Skeletal muscle tissue (tissue), 4 donors: ENCODE data around the gene ELF2. TPM values are rescaled to one million over a fixed set of nuclear protein-coding genes. Genes with fewer than 3 reads are reported as not detected.
"Not testable (repeated sequence)": the region's sequence is repeated elsewhere in the genome, so short reads cannot be mapped to it uniquely, and the experiment has no call there.

ENCODE experiments used
- H3K27ac ChIP-seq: one replicate; pipeline ENCODE4 v1.7.0; 2013; ENCODE audit warnings: mild to moderate bottlenecking, low read depth, low read length, inconsistent platforms
- H3K27me3 ChIP-seq, 3 donors: one replicate each; pipeline ENCODE4 v1.7.0; 2013; ENCODE audit warnings: low read length in 3 of 3; ENCODE audit not compliant: control insufficient read depth in 3 of 3, insufficient read depth in 3 of 3
- H3K36me3 ChIP-seq, 3 donors: one replicate each; pipeline ENCODE4 v1.7.0; 2013; ENCODE audit warnings: low read length in 3 of 3; ENCODE audit not compliant: control insufficient read depth in 3 of 3, insufficient read depth in 3 of 3
- H3K4me1 ChIP-seq, 3 donors: one replicate each; pipeline ENCODE4 v1.7.0; 2013; ENCODE audit warnings: low read length in 3 of 3, mild to moderate bottlenecking in 3 of 3; ENCODE audit not compliant: control insufficient read depth in 3 of 3, insufficient read depth in 3 of 3
- H3K4me3 ChIP-seq, 3 donors: one replicate each; pipeline ENCODE4 v1.7.0; 2013; ENCODE audit warnings: low read length in 3 of 3
- H3K9ac ChIP-seq, 3 donors: one replicate each; pipeline ENCODE4 v1.7.0; 2013; ENCODE audit warnings: low read length in 3 of 3, mild to moderate bottlenecking in 3 of 3, moderate library complexity in 2 of 3, low read depth in 1 of 3
- H3K9me3 ChIP-seq, 3 donors: one replicate each; pipeline ENCODE4 v1.7.0; 2013; ENCODE audit warnings: low read length in 3 of 3; ENCODE audit not compliant: control insufficient read depth in 3 of 3
- total RNA-seq: library from RNA; depleted of rRNA; stranded (reverse); fragments of >200 nt; gene quantifications from one replicate; pipeline ENCODE4 v1.2.3, GENCODE V29; 2014
- donor health status: Osteomylitis.

ELF2 gene
- total RNA-seq, 1 donor from 2014 or later = 88.2 TPM

- not testable (repeated sequence) for H3K9ac ChIP-seq, H3K27me3 ChIP-seq, H3K27ac ChIP-seq, H3K9me3 ChIP-seq, H3K4me3 ChIP-seq
- Histone ChIP-seq H3K4me1 (peaks cover 12 to 20% (median 12%) of the 10 kb centered on the region in 3 donors), H3K36me3 (peaks cover 16 to 42% (median 35%) of the 10 kb centered on the region in 3 donors)
These were observed 118.0 kb downstream of the ELF2 start for GRCh38 chr4:139059026-139059425.

GRCh38 chr4:139054791-139055505 is 122.1 kb downstream of the ELF2 start:
- Histone ChIP-seq H3K27me3 (no peaks in the 10 kb centered on the region), H3K27ac (no peak overlapping the region), H3K9ac (no peak overlapping the region), H3K36me3 (peaks cover 11 to 18% (median 15%) of the 10 kb centered on the region in 3 donors), H3K4me1 (peaks cover 12 to 20% (median 12%) of the 10 kb centered on the region in 3 donors), H3K4me3 (no peak overlapping the region), H3K9me3 (no peaks in the 10 kb centered on the region)

- Histone ChIP-seq H3K36me3 (peaks cover 4 to 9% (median 8%) of the 10 kb centered on the region in 3 donors), H3K4me1 (peaks cover 12 to 15% (median 12%) of the 10 kb centered on the region in 3 donors), H3K27ac (no peak overlapping the region)
These were observed 123.1 kb downstream of the ELF2 start for GRCh38 chr4:139053909-139054308.

GRCh38 chr4:139050446-139050845 is 126.6 kb downstream of the ELF2 start:
- H3K27me3 ChIP-seq = no peaks in the 10 kb centered on the region
- H3K4me1 ChIP-seq = peaks cover 6 to 11% (median 9%) of the 10 kb centered on the region in 3 donors
- H3K4me3 ChIP-seq = no peak overlapping the region
- H3K36me3 ChIP-seq = peaks cover 2 to 13% (median 2%) of the 10 kb centered on the region in 3 donors
- H3K9me3 ChIP-seq = no peaks in the 10 kb centered on the region
- no peak overlapping the region for H3K27ac ChIP-seq
- H3K9ac ChIP-seq = no peak overlapping the region

More at GRCh38 chr4:139053909-139054308, 123.1 kb downstream of the ELF2 start:
- Histone ChIP-seq H3K9ac (no peak overlapping the region), H3K9me3 (no peaks in the 10 kb centered on the region), H3K27me3 (no peaks in the 10 kb centered on the region), H3K4me3 (no peak overlapping the region)

- Histone ChIP-seq H3K4me3 (no peak overlapping the region), H3K36me3 (peaks cover 9 to 19% (median 13%) of the 10 kb centered on the region in 3 donors), H3K9me3 (no peaks in the 10 kb centered on the region), H3K4me1 (peaks cover 0 to 3% (median 0%) of the 10 kb centered on the region in 3 donors), H3K9ac (no peak overlapping the region), H3K27me3 (no peaks in the 10 kb centered on the region), H3K27ac (no peak overlapping the region)
These were observed 129.0 kb downstream of the ELF2 start for GRCh38 chr4:139048026-139048425.

- no peak overlapping the region for H3K9ac ChIP-seq
- no peak overlapping the region for H3K4me3 ChIP-seq
- H3K27me3 ChIP-seq = no peaks in the 10 kb centered on the region
- peaks cover 10 to 19% (median 13%) of the 10 kb centered on the region in 3 donors for H3K36me3 ChIP-seq
- H3K27ac ChIP-seq = no peak overlapping the region
- no peaks in the 10 kb centered on the region for H3K9me3 ChIP-seq
- H3K4me1 ChIP-seq = peaks cover 2 to 5% (median 3%) of the 10 kb centered on the region in 3 donors
These were observed 132.7 kb downstream of the ELF2 start for GRCh38 chr4:139044291-139044690.

GRCh38 chr4:139042981-139043460 is 134.0 kb downstream of the ELF2 start:
- Histone ChIP-seq H3K4me1 (peaks cover 2 to 5% (median 3%) of the 10 kb centered on the region in 3 donors), H3K4me3 (no peak overlapping the region), H3K9me3 (no peaks in the 10 kb centered on the region), H3K27me3 (no peaks in the 10 kb centered on the region), H3K36me3 (peaks cover 10 to 18% (median 13%) of the 10 kb centered on the region in 3 donors), H3K27ac (no peak overlapping the region), H3K9ac (no peak overlapping the region)

GRCh38 chr4:139038874-139039443 is 138.1 kb downstream of the ELF2 start:
- Histone ChIP-seq H3K9me3 (no peaks in the 10 kb centered on the region), H3K4me1 (peaks cover 2 to 13% (median 3%) of the 10 kb centered on the region in 3 donors), H3K27ac (no peak overlapping the region), H3K9ac (no peak overlapping the region), H3K27me3 (no peaks in the 10 kb centered on the region), H3K36me3 (peaks cover 4 to 7% (median 5%) of the 10 kb centered on the region in 3 donors), H3K4me3 (no peak overlapping the region)

- Histone ChIP-seq H3K36me3 (peaks cover 0 to 5% (median 0%) of the 10 kb centered on the region in 3 donors), H3K4me1 (peaks cover 0 to 13% (median 2%) of the 10 kb centered on the region in 3 donors), H3K4me3 (no peak overlapping the region), H3K9me3 (no peaks in the 10 kb centered on the region), H3K9ac (no peak overlapping the region), H3K27me3 (no peaks in the 10 kb centered on the region), H3K27ac (no peak overlapping the region)
These were observed 140.1 kb downstream of the ELF2 start for GRCh38 chr4:139036885-139037284.

- Histone ChIP-seq H3K36me3 (peaks cover 0 to 5% (median 0%) of the 10 kb centered on the region in 3 donors), H3K9me3 (no peaks in the 10 kb centered on the region), H3K9ac (no peak overlapping the region), H3K27me3 (no peaks in the 10 kb centered on the region), H3K4me1 (peaks cover 4 to 13% (median 5%) of the 10 kb centered on the region in 3 donors), H3K4me3 (no peak overlapping the region), H3K27ac (no peak overlapping the region)
These were observed 141.4 kb downstream of the ELF2 start for GRCh38 chr4:139035650-139036049.
